Adrenal gland (tissue), 12 donors: ENCODE results near the gene KRTAP5-2. TPM values are rescaled to one million over a fixed set of nuclear protein-coding genes. Genes with fewer than 3 reads are reported as not detected.

ENCODE experiments used
- DNase-seq, 7 donors: peaks; one replicate each; pipeline ENCODE4 v3.0.0-alpha.2; 2019 to 2020
- H3K27ac ChIP-seq, 5 donors: fragments of 200-600 bp; sonication (generic) in 4 of 5; 1 replicate in 3 of 5; 2 replicates in 2 of 5; pipeline versions ENCODE4 v1.5.1 to v1.8.0; 2016 to 2020; ENCODE audit warnings: mild to moderate bottlenecking in 1 of 5
- H3K27me3 ChIP-seq: fragments of 200-600 bp; 2 replicates; pipeline ENCODE4 v1.8.0; 2021
- H3K36me3 ChIP-seq, 2 donors: fragments of 200-600 bp; replicated peaks in 1 of 2; 1 replicate in 1 of 2; 2 replicates in 1 of 2; pipeline versions ENCODE4 v1.5.1 to v1.8.0; 2018 to 2022
- H3K4me1 ChIP-seq, 2 donors: fragments of 200-600 bp; replicated peaks in 1 of 2; 1 replicate in 1 of 2; 2 replicates in 1 of 2; pipeline versions ENCODE4 v1.5.1 to v1.8.0; 2018 to 2021
- H3K4me3 ChIP-seq, 4 donors: fragments of 200-600 bp; sonication (generic) in 3 of 4; one replicate each; pipeline ENCODE4 v1.5.1; 2016 to 2018
- H3K9me3 ChIP-seq, 3 donors: fragments of 200-600 bp; sonication (generic) in 1 of 3; replicated peaks in 1 of 3; 1 replicate in 2 of 3; 2 replicates in 1 of 3; pipeline versions ENCODE4 v1.5.1 to v1.8.0; 2016 to 2021
- CTCF ChIP-seq, 6 experiments: fragments of 450-650 bp in 4 of 6; fragments of 200-600 bp in 2 of 6; sonication (generic) in 1 of 6; IDR thresholded peaks; 1 replicate in 5 of 6; 2 replicates in 1 of 6; pipeline versions ENCODE4 v1.5.1 to v1.8.0; 2016 to 2021; ENCODE audit warnings: antibody characterized with exemption in 6 of 6, mild to moderate bottlenecking in 2 of 6, moderate library complexity in 1 of 6
- POLR2A ChIP-seq, 2 donors: fragments of 450-650 bp; IDR thresholded peaks; one replicate each; pipeline ENCODE4 v1.6.1; 2017; ENCODE audit warnings: antibody characterized with exemption in 2 of 2, mild to moderate bottlenecking in 2 of 2, moderate library complexity in 1 of 2
- WGBS, 4 donors: extraction: QIAGEN DNeasy Blood & Tissue Kit in 2 of 4; methylation state at CpG; one replicate each; pipeline versions ENCODE4 v1.1.5 to v1.1.7; 2013 to 2017; 5-methylcytosine and 5-hydroxymethylcytosine counted together
- intact Hi-C, 2 donors: fragments of 100-400 bp; cut with DNase I; formaldehyde crosslinking; loops; one replicate each; pipeline versions ENCODE4 v1.14.1 to v1.15.0; 2022 to 2023
- polyA plus RNA-seq, 3 donors: library from polyadenylated mRNA; stranded (reverse); fragments of 200-250 nt in 2 of 3; fragments of 350-450 nt in 1 of 3; fragmentation: Illumina TruSeq in 1 of 3; extraction: RNeasy Lipid Tissue Mini Kit (QIAGEN cat#74804) in 1 of 3; gene quantifications; one replicate each; pipeline ENCODE4 v1.2.3, GENCODE V29; 2013 to 2014
- total RNA-seq, 9 donors: library from RNA; depleted of rRNA in 4 of 9; stranded (reverse); fragments of >200 nt in 4 of 9; fragments of 120-200 nt in 1 of 9; fragmentation: NEBNext Ultra II Directional in 1 of 9; extraction: Animal tissue kit (Norgen Biotek cat#: 25700) in 1 of 9; gene quantifications; one replicate each; pipeline versions ENCODE4 v1.1.0 to v1.2.4, GENCODE V29; 2013 to 2023
- donor health status: healthy with polysubstance abuse.
- donor health status: Bipolar disorder and iron deficiency.
- donor health status: DM: yes; HTN: yes; CAD: no.
- donor health status: DM: no; HTN: no; CAD: no.
- donor health status: DM: no; HTN: no; CAD: no.
- donor health status: DM: yes; HTN: yes; CAD: no.

Gene KRTAP5-2
- total and polyA plus RNA-seq, 12 donors: not detected

- no peak overlapping the region for H3K4me3 ChIP-seq
- TF ChIP-seq CTCF (IDR thresholded peaks at IDR 0.05): no peak
- TF ChIP-seq POLR2A (IDR thresholded peaks at IDR 0.05): no peak
- H3K4me1 ChIP-seq: peaks cover 16 to 25% of the 10 kb centered on the region in 2 donors
Observed at GRCh38 chr11:1563697-1564534, 34.2 kb downstream of the KRTAP5-2 start.

GRCh38 chr11:1563149-1563638 lies 34.9 kb downstream of the KRTAP5-2 start:
- no peaks in the 10 kb centered on the region for H3K27me3 ChIP-seq
- no peak overlapping the region for H3K4me3 ChIP-seq
- H3K27ac ChIP-seq: no peak overlapping the region
- peak in 1 of 7 donors; percentile 48 for DNase-seq
- no peak for TF ChIP-seq POLR2A (IDR thresholded peaks at IDR 0.05)
- TF ChIP-seq CTCF (IDR thresholded peaks at IDR 0.05): no peak
- WGBS, 4 donors: 72 to 83% (median 79%) methylated on average over 9 to 12 of the region's 12 CpGs
- H3K9me3 ChIP-seq: no peaks in the 10 kb centered on the region
- peaks cover 23 to 32% of the 10 kb centered on the region in 2 donors for H3K4me1 ChIP-seq
- intact Hi-C loops: no loop called here
- no peaks in the 10 kb centered on the region for H3K36me3 ChIP-seq

More at GRCh38 chr11:1563697-1564534, 34.2 kb downstream of the KRTAP5-2 start:
- no peaks in the 10 kb centered on the region for H3K9me3 ChIP-seq
- H3K27ac ChIP-seq: peak overlapping the region in 2 of 5 donors; percentile 45
- WGBS, 4 donors: 76 to 80% (median 78%) methylated on average over 10 to 29 of the region's 29 CpGs
- H3K27me3 ChIP-seq: no peaks in the 10 kb centered on the region
- DNase-seq: peak in 3 of 7 donors; percentile 17 to 52 (median 33)
- H3K36me3 ChIP-seq: no peaks in the 10 kb centered on the region
- intact Hi-C loops: no loop called here

GRCh38 chr11:1562469-1563148 lies 35.5 kb downstream of the KRTAP5-2 start:
- Histone ChIP-seq H3K27me3 (no peaks in the 10 kb centered on the region), H3K36me3 (no peaks in the 10 kb centered on the region), H3K4me3 (no peak overlapping the region), H3K9me3 (no peaks in the 10 kb centered on the region), H3K4me1 (peaks cover 25 to 33% of the 10 kb centered on the region in 2 donors), H3K27ac (no peak overlapping the region)
- TF ChIP-seq CTCF (IDR thresholded peaks at IDR 0.05): no peak
- no peak for TF ChIP-seq POLR2A (IDR thresholded peaks at IDR 0.05)
- WGBS, 4 donors: 86 to 96% (median 93%) methylated on average over 9 to 14 of the region's 14 CpGs
- intact Hi-C loops: no loop called here
- DNase-seq: peak in 1 of 7 donors; percentile 46

- no peak for TF ChIP-seq CTCF (IDR thresholded peaks at IDR 0.05)
- TF ChIP-seq POLR2A (IDR thresholded peaks at IDR 0.05): no peak
- Histone ChIP-seq H3K4me1 (peaks cover 25 to 33% of the 10 kb centered on the region in 2 donors), H3K9me3 (no peaks in the 10 kb centered on the region), H3K4me3 (no peak overlapping the region), H3K27me3 (no peaks in the 10 kb centered on the region), H3K27ac (no peak overlapping the region), H3K36me3 (no peaks in the 10 kb centered on the region)
- WGBS, 4 donors: 78 to 84% (median 83%) methylated on average over 4 to 5 of the region's 5 CpGs; no CpG with 5 or more reads in 1 of the 4 donors
- intact Hi-C loops: no loop called here
- DNase-seq: peak in 1 of 7 donors; percentile 6
Observed at GRCh38 chr11:1561955-1562354, 36.1 kb downstream of the KRTAP5-2 start.
